ENCODE measurements around the gene RNF223. TPM values are rescaled to one million over a fixed set of nuclear protein-coding genes. Genes with fewer than 3 reads are reported as not detected.

Gene RNF223
- total RNA-seq, 4 donors from 2014 or later = not detected

GRCh38 chr1:1026599-1027413 lies 47.3 kb downstream of the RNF223 start:
- no peak for TF ChIP-seq CTCF (IDR thresholded peaks at IDR 0.05)
- ATAC-seq (ENCODE audit: low FRiP score) (no peak), DNase-seq (ENCODE audit: low spot score) (no peak)

GRCh38 chr1:1025730-1026129 lies 48.4 kb downstream of the RNF223 start:
- ATAC-seq (ENCODE audit: low FRiP score) = no peak
- no peak for TF ChIP-seq CTCF (IDR thresholded peaks at IDR 0.05)

GRCh38 chr1:1024771-1025699 lies 49.1 kb downstream of the RNF223 start:
- DNase-seq (ENCODE audit: low spot score) (no peak), ATAC-seq (ENCODE audit: low FRiP score) (peak; percentile 20)
- no peak for TF ChIP-seq CTCF (IDR thresholded peaks at IDR 0.05)

More at GRCh38 chr1:1025730-1026129, 48.4 kb downstream of the RNF223 start:
- DNase-seq (ENCODE audit: low spot score) = no peak

- no peak for ATAC-seq (ENCODE audit: low FRiP score)
- DNase-seq (ENCODE audit: low spot score) = no peak
- no peak for TF ChIP-seq CTCF (IDR thresholded peaks at IDR 0.05)
Observed at GRCh38 chr1:1024149-1024770, 49.8 kb downstream of the RNF223 start.

GRCh38 chr1:1023700-1024099 lies 50.4 kb downstream of the RNF223 start:
- TF ChIP-seq CTCF (IDR thresholded peaks at IDR 0.05) = no peak
- DNase-seq (ENCODE audit: low spot score) = no peak
- no peak for ATAC-seq (ENCODE audit: low FRiP score)

GRCh38 chr1:1022302-1023009 lies 51.6 kb downstream of the RNF223 start:
- TF ChIP-seq CTCF (IDR thresholded peaks at IDR 0.05) = no peak
- DNase-seq (ENCODE audit: low spot score) (no peak), ATAC-seq (ENCODE audit: low FRiP score) (no peak)
